ENCODE measurements around the gene PROSER3. TPM values are rescaled to one million over a fixed set of nuclear protein-coding genes. Genes with fewer than 3 reads are reported as not detected.

Gene PROSER3
- total and polyA plus RNA-seq, 9 donors = 3.9 to 14.6 (median 11.1) TPM

GRCh38 chr19:35787227-35787799 lies 29.3 kb downstream of the PROSER3 start:
- Histone ChIP-seq H3K36me3 (ENCODE audit: control insufficient read depth, insufficient read depth, low read length) (peaks cover 15% of the 10 kb centered on the region), H3K27me3 (ENCODE audit: control insufficient read depth, insufficient read depth, low read length) (no peaks in the 10 kb centered on the region), H3K4me3 (ENCODE audit: low read length) (no peak overlapping the region), H3K9me3 (replicated peaks; ENCODE audit: control insufficient read depth, low read depth, low read length) (no peaks in the 10 kb centered on the region), H3K4me1 (ENCODE audit: control insufficient read depth, insufficient read depth, low read length) (no peaks in the 10 kb centered on the region), H3K27ac (ENCODE audit: low read length) (no peak overlapping the region)
- 89% methylated on average over 8 of the region's 15 CpGs for WGBS (ENCODE audit: insufficient coverage)
- no peak for DNase-seq

GRCh38 chr19:35788205-35788960 lies 30.4 kb downstream of the PROSER3 start:
- no peaks in the 10 kb centered on the region for H3K9me3 ChIP-seq (replicated peaks; ENCODE audit: control insufficient read depth, low read depth, low read length)
- no peaks in the 10 kb centered on the region for H3K27me3 ChIP-seq (ENCODE audit: control insufficient read depth, insufficient read depth, low read length)
- no peak overlapping the region for H3K27ac ChIP-seq (ENCODE audit: low read length)
- WGBS (ENCODE audit: insufficient coverage) = 73% methylated on average over 4 of the region's 12 CpGs
- H3K36me3 ChIP-seq (ENCODE audit: control insufficient read depth, insufficient read depth, low read length) = peaks cover 9% of the 10 kb centered on the region
- H3K4me3 ChIP-seq (ENCODE audit: low read length) = no peak overlapping the region
- no peaks in the 10 kb centered on the region for H3K4me1 ChIP-seq (ENCODE audit: control insufficient read depth, insufficient read depth, low read length)
- no peak for DNase-seq

DNA sequence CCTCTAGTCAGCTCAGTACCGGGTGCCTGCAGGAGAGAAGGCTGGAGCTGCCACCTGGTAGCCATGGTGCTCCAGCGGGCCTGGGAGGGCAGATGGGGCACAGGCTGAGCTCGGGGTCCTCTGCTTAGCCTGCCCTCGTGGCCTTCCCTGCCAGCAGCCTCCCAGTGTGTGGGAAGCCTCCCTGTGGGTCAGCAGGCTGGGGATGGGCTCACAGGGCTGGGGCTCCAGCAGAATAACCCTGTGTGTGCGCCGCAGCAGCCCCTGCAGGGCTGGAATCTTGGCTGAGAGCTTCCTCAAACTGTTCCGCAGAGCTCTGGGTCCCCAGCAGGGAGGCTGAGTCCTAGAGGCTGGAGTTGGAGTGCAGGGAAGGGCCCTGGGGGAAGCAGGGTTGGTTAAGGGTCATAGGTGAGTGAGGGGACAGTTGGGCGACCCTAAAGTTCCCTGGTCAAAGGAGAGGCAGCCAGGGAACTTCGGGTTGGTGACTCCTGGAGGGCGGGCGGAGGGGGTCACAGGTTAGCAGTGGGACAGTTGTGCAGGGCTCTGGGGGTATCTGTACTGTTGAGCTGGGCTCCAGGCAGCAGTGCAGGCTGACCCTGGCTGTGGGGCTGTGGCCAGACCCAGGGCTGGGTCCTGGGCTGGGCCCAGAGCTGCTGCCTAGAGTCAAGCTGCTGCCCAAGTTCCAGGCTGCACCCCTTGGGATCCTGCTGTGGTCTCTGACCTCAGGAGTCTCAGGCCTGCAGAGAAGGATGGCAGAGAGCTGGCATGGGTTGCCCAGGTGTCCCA lies 31.4 kb downstream of the PROSER3 start:
- WGBS (ENCODE audit: insufficient coverage) = 71% methylated on average over 11 of the region's 11 CpGs
- H3K27ac ChIP-seq (ENCODE audit: low read length) = no peak overlapping the region
- no peaks in the 10 kb centered on the region for H3K27me3 ChIP-seq (ENCODE audit: control insufficient read depth, insufficient read depth, low read length)
- peaks cover 9% of the 10 kb centered on the region for H3K36me3 ChIP-seq (ENCODE audit: control insufficient read depth, insufficient read depth, low read length)
- no peak for DNase-seq
- H3K9me3 ChIP-seq (replicated peaks; ENCODE audit: control insufficient read depth, low read depth, low read length) = no peaks in the 10 kb centered on the region
- no peaks in the 10 kb centered on the region for H3K4me1 ChIP-seq (ENCODE audit: control insufficient read depth, insufficient read depth, low read length)
- H3K4me3 ChIP-seq (ENCODE audit: low read length) = no peak overlapping the region

GRCh38 chr19:35789978-35790944 lies 32.3 kb downstream of the PROSER3 start:
- Histone ChIP-seq H3K4me3 (ENCODE audit: low read length) (no peak overlapping the region), H3K36me3 (ENCODE audit: control insufficient read depth, insufficient read depth, low read length) (peaks cover 4% of the 10 kb centered on the region), H3K9me3 (replicated peaks; ENCODE audit: control insufficient read depth, low read depth, low read length) (no peaks in the 10 kb centered on the region), H3K27ac (ENCODE audit: low read length) (no peak overlapping the region), H3K4me1 (ENCODE audit: control insufficient read depth, insufficient read depth, low read length) (no peaks in the 10 kb centered on the region), H3K27me3 (ENCODE audit: control insufficient read depth, insufficient read depth, low read length) (peaks cover under 1% of the 10 kb centered on the region)
- no peak for DNase-seq
- 85% methylated on average over 16 of the region's 19 CpGs for WGBS (ENCODE audit: insufficient coverage)

- peaks cover 2% of the 10 kb centered on the region for H3K36me3 ChIP-seq (ENCODE audit: control insufficient read depth, insufficient read depth, low read length)
- H3K27ac ChIP-seq (ENCODE audit: low read length) = no peak overlapping the region
- 56% methylated on average over 19 of the region's 20 CpGs for WGBS (ENCODE audit: insufficient coverage)
- H3K27me3 ChIP-seq (ENCODE audit: control insufficient read depth, insufficient read depth, low read length) = peaks cover 10% of the 10 kb centered on the region
- no peaks in the 10 kb centered on the region for H3K4me1 ChIP-seq (ENCODE audit: control insufficient read depth, insufficient read depth, low read length)
- no peak for DNase-seq
- H3K4me3 ChIP-seq (ENCODE audit: low read length) = no peak overlapping the region
- no peaks in the 10 kb centered on the region for H3K9me3 ChIP-seq (replicated peaks; ENCODE audit: control insufficient read depth, low read depth, low read length)
Measured at GRCh38 chr19:35790981-35791813, 33.2 kb downstream of the PROSER3 start.

- Histone ChIP-seq H3K4me1 (ENCODE audit: control insufficient read depth, insufficient read depth, low read length) (no peaks in the 10 kb centered on the region), H3K27me3 (ENCODE audit: control insufficient read depth, insufficient read depth, low read length) (peaks cover 16% of the 10 kb centered on the region), H3K36me3 (ENCODE audit: control insufficient read depth, insufficient read depth, low read length) (peaks cover under 1% of the 10 kb centered on the region), H3K27ac (ENCODE audit: low read length) (no peak overlapping the region), H3K4me3 (ENCODE audit: low read length) (no peak overlapping the region), H3K9me3 (replicated peaks; ENCODE audit: control insufficient read depth, low read depth, low read length) (no peaks in the 10 kb centered on the region)
- 89% methylated on average over 3 of the region's 9 CpGs for WGBS (ENCODE audit: insufficient coverage)
- DNase-seq = no peak
Measured at GRCh38 chr19:35791814-35792279, 33.9 kb downstream of the PROSER3 start.

GRCh38 chr19:35792312-35792711 lies 34.3 kb downstream of the PROSER3 start:
- H3K4me3 ChIP-seq (ENCODE audit: low read length) = no peak overlapping the region
- peaks cover 21% of the 10 kb centered on the region for H3K27me3 ChIP-seq (ENCODE audit: control insufficient read depth, insufficient read depth, low read length)
- 84% methylated on average over 14 of the region's 15 CpGs for WGBS (ENCODE audit: insufficient coverage)

GRCh38 chr19:35792888-35793287 lies 34.9 kb downstream of the PROSER3 start:
- Histone ChIP-seq H3K27me3 (ENCODE audit: control insufficient read depth, insufficient read depth, low read length) (peaks cover 25% of the 10 kb centered on the region), H3K9me3 (replicated peaks; ENCODE audit: control insufficient read depth, low read depth, low read length) (no peaks in the 10 kb centered on the region), H3K4me1 (ENCODE audit: control insufficient read depth, insufficient read depth, low read length) (peaks cover 4% of the 10 kb centered on the region), H3K36me3 (ENCODE audit: control insufficient read depth, insufficient read depth, low read length) (no peaks in the 10 kb centered on the region), H3K4me3 (ENCODE audit: low read length) (no peak overlapping the region), H3K27ac (ENCODE audit: low read length) (no peak overlapping the region)
- WGBS (ENCODE audit: insufficient coverage) = 67% methylated on average over 6 of the region's 8 CpGs
- no peak for DNase-seq

More at GRCh38 chr19:35792312-35792711, 34.3 kb downstream of the PROSER3 start:
- no peak for DNase-seq
- Histone ChIP-seq H3K9me3 (replicated peaks; ENCODE audit: control insufficient read depth, low read depth, low read length) (no peaks in the 10 kb centered on the region), H3K4me1 (ENCODE audit: control insufficient read depth, insufficient read depth, low read length) (no peaks in the 10 kb centered on the region), H3K36me3 (ENCODE audit: control insufficient read depth, insufficient read depth, low read length) (no peaks in the 10 kb centered on the region), H3K27ac (ENCODE audit: low read length) (no peak overlapping the region)

Data from muscle of leg (tissue), 11 donors.